Neural cell (in vitro differentiated cells): ENCODE results near the gene MYORG.

ENCODE experiments used
- CTCF ChIP-seq: fragments of 450-650 bp; IDR thresholded peaks from 2 replicates; pipeline ENCODE4 v1.5.1; 2014; ENCODE audit warnings: antibody characterized with exemption, mild to moderate bottlenecking, moderate library complexity; ENCODE audit not compliant: poor library complexity, severe bottlenecking
- EP300 ChIP-seq: fragments of 450-650 bp; conservative IDR thresholded peaks from 2 replicates; pipeline ENCODE4 v1.6.1; 2014; ENCODE audit warnings: antibody characterized with exemption, mild to moderate bottlenecking, moderate library complexity; ENCODE audit not compliant: poor library complexity, severe bottlenecking
- EZH2 ChIP-seq: fragments of 200-600, 300-800 bp; shearing (Covaris generic), sonication (generic); IDR thresholded peaks from 2 replicates; pipeline ENCODE4 v1.6.1; 2014; ENCODE audit warnings: antibody characterized with exemption, low read length, borderline replicate concordance, mild to moderate bottlenecking; ENCODE audit not compliant: insufficient read depth, poor library complexity, severe bottlenecking
- MXI1 ChIP-seq: fragments of 450-650 bp; conservative IDR thresholded peaks from 2 replicates; pipeline ENCODE4 v1.6.1; 2014; ENCODE audit warnings: antibody characterized with exemption, mild to moderate bottlenecking; ENCODE audit not compliant: poor library complexity, severe bottlenecking
- POLR2AphosphoS5 ChIP-seq: IDR thresholded peaks from 2 replicates; pipeline ENCODE4 v1.6.1; 2012
- RAD21 ChIP-seq: fragments of 450-650 bp; conservative IDR thresholded peaks from 2 replicates; pipeline ENCODE4 v1.6.1; 2014; ENCODE audit warnings: antibody characterized with exemption, mild to moderate bottlenecking, moderate library complexity
- TAF1 ChIP-seq: IDR thresholded peaks from 2 replicates; pipeline ENCODE4 v1.6.1; 2012; ENCODE audit warnings: low read depth
- TF ChIP-seq, protein P1 (sequence below): IDR thresholded peaks from 2 replicates; pipeline ENCODE4 v1.6.1; 2012; ENCODE audit warnings: borderline replicate concordance

- TF ChIP-seq, protein P1, sequence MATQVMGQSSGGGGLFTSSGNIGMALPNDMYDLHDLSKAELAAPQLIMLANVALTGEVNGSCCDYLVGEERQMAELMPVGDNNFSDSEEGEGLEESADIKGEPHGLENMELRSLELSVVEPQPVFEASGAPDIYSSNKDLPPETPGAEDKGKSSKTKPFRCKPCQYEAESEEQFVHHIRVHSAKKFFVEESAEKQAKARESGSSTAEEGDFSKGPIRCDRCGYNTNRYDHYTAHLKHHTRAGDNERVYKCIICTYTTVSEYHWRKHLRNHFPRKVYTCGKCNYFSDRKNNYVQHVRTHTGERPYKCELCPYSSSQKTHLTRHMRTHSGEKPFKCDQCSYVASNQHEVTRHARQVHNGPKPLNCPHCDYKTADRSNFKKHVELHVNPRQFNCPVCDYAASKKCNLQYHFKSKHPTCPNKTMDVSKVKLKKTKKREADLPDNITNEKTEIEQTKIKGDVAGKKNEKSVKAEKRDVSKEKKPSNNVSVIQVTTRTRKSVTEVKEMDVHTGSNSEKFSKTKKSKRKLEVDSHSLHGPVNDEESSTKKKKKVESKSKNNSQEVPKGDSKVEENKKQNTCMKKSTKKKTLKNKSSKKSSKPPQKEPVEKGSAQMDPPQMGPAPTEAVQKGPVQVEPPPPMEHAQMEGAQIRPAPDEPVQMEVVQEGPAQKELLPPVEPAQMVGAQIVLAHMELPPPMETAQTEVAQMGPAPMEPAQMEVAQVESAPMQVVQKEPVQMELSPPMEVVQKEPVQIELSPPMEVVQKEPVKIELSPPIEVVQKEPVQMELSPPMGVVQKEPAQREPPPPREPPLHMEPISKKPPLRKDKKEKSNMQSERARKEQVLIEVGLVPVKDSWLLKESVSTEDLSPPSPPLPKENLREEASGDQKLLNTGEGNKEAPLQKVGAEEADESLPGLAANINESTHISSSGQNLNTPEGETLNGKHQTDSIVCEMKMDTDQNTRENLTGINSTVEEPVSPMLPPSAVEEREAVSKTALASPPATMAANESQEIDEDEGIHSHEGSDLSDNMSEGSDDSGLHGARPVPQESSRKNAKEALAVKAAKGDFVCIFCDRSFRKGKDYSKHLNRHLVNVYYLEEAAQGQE: no peak
- TF ChIP-seq CTCF: no peak
- TF ChIP-seq EP300: no peak
- no peak for TF ChIP-seq EZH2
- no peak for TF ChIP-seq RAD21
- no peak for TF ChIP-seq MXI1
- no peak for TF ChIP-seq TAF1
- no peak for TF ChIP-seq POLR2AphosphoS5
These were observed 10.0 kb upstream of the MYORG start for GRCh38 chr9:34386656-34387055.
